Measurements from ENCODE around the gene TRAK1.

The TRAK1 gene

DNA sequence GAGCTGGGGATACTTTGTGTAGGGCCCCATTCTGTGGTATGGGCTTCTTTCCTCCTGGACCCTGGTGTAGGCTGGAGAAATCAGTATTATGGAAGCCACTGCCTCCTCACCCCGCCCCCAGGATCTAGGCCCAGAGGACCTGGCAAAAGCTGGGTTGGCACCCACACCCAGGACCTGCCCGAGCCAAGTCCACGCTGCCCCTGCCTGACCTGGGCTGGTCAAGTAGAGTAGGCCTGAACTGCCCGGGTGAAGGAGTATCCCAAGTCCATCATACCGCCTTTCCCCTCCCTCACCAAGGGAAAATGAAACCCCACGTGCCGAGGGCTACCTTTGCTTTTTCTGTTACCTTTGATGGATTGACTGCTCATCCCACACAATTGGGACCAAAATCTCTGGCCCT, 37.7 kb upstream of the TRAK1 start:
- Histone ChIP-seq H3K27me3 (ENCODE audit: insufficient read depth, low read length, poor library complexity, severe bottlenecking) (no peaks in the 10 kb centered on the region), H3K79me2 (ENCODE audit: insufficient read depth, low read length) (peaks cover 84% of the 10 kb centered on the region), H3K36me3 (ENCODE audit: insufficient read depth, low read length) (no peaks in the 10 kb centered on the region; the same call in 1 of the 2 replicates), H3K9me3 (ENCODE audit: insufficient read depth, low read depth, low read length) (no peaks in the 10 kb centered on the region), H2AFZ (ENCODE audit: low read length) (no peak overlapping the region), H3K4me2 (ENCODE audit: low read depth, low read length, poor library complexity, severe bottlenecking) (no peak overlapping the region), H3K9ac (ENCODE audit: low read depth, low read length, poor library complexity, severe bottlenecking) (no peak overlapping the region), H4K20me1 (ENCODE audit: insufficient read depth, low read length, poor library complexity, severe bottlenecking) (peaks cover 64% of the 10 kb centered on the region), H3K4me1 (ENCODE audit: insufficient read depth, low read length, poor library complexity, severe bottlenecking) (no peaks in the 10 kb centered on the region), H3F3A (ENCODE audit: low read depth) (no peaks in the 10 kb centered on the region), H3K9me2 (replicated peaks; ENCODE audit: low read depth, low read length) (no peaks in the 10 kb centered on the region), H3K4me3 (ENCODE audit: low read length, poor library complexity, severe bottlenecking) (no peak overlapping the region)
- TF ChIP-seq, protein P1, sequence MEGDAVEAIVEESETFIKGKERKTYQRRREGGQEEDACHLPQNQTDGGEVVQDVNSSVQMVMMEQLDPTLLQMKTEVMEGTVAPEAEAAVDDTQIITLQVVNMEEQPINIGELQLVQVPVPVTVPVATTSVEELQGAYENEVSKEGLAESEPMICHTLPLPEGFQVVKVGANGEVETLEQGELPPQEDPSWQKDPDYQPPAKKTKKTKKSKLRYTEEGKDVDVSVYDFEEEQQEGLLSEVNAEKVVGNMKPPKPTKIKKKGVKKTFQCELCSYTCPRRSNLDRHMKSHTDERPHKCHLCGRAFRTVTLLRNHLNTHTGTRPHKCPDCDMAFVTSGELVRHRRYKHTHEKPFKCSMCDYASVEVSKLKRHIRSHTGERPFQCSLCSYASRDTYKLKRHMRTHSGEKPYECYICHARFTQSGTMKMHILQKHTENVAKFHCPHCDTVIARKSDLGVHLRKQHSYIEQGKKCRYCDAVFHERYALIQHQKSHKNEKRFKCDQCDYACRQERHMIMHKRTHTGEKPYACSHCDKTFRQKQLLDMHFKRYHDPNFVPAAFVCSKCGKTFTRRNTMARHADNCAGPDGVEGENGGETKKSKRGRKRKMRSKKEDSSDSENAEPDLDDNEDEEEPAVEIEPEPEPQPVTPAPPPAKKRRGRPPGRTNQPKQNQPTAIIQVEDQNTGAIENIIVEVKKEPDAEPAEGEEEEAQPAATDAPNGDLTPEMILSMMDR (conservative IDR thresholded peaks at IDR 0.05; ENCODE audit: low read length) = no peak
- TF ChIP-seq EZH2phosphoT487 (IDR thresholded peaks at IDR 0.05; ENCODE audit: borderline replicate concordance) = no peak

DNA sequence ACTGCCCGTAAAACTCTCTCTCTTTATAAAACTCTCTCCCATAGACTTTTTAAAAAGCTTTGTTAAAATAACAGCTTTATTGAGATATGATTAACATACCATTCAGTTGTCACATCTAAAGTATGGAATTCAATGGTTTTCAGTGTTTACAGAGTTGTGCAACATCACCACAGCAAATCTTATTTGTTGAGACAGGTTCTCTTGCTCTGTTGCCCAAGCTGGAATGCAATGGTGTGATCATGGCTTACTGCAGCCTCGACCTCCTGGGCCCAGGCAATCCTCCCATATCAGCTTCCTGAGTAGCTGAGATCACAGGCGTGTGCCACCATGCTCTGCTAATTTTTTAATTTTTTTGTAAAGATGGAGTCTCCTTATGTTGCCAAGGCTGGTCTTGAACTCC, 35.9 kb upstream of the TRAK1 start:
- no peaks in the 10 kb centered on the region for H3F3A ChIP-seq (ENCODE audit: low read depth)
- no peak overlapping the region for H3K9ac ChIP-seq (ENCODE audit: low read depth, low read length, poor library complexity, severe bottlenecking)
- H3K27me3 ChIP-seq (ENCODE audit: insufficient read depth, low read length, poor library complexity, severe bottlenecking) = no peaks in the 10 kb centered on the region
- no peak overlapping the region for H2AFZ ChIP-seq (ENCODE audit: low read length)
- TF ChIP-seq EZH2phosphoT487 (IDR thresholded peaks at IDR 0.05; ENCODE audit: borderline replicate concordance) = no peak
- TF ChIP-seq, protein P1 (conservative IDR thresholded peaks at IDR 0.05; ENCODE audit: low read length) = no peak
- H3K4me1 ChIP-seq (ENCODE audit: insufficient read depth, low read length, poor library complexity, severe bottlenecking) = peaks cover 11% of the 10 kb centered on the region
- H3K79me2 ChIP-seq (ENCODE audit: insufficient read depth, low read length) = peaks cover 85% of the 10 kb centered on the region
- no peaks in the 10 kb centered on the region for H3K9me2 ChIP-seq (replicated peaks; ENCODE audit: low read depth, low read length)
- no peak overlapping the region for H3K4me2 ChIP-seq (ENCODE audit: low read depth, low read length, poor library complexity, severe bottlenecking)
- H3K4me3 ChIP-seq (ENCODE audit: low read length, poor library complexity, severe bottlenecking) = no peak overlapping the region
- H4K20me1 ChIP-seq (ENCODE audit: insufficient read depth, low read length, poor library complexity, severe bottlenecking) = peaks cover 72% of the 10 kb centered on the region
- H3K9me3 ChIP-seq (ENCODE audit: insufficient read depth, low read depth, low read length) = no peaks in the 10 kb centered on the region
- no peaks in the 10 kb centered on the region; the same call in 1 of the 2 replicates for H3K36me3 ChIP-seq (ENCODE audit: insufficient read depth, low read length)

DNA sequence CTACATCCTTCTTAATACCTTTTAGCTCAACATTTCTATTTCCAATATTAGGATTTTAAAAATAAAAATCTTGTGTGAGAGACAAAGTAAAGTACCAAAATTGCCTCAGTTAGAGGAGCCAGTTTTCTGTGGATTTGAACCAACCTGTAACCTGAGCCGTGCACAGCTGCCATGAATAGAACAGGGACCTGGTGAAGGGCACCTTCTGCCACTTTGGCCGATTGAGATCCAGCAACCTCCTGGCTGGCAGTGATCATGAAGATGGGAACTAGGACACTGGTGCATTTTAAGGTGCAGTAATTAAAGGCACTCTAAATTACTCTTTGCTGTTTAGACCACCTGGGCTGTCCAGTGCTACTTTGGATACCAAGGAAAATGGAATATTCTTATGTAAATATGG, 34.3 kb upstream of the TRAK1 start:
- TF ChIP-seq EZH2phosphoT487 (IDR thresholded peaks at IDR 0.05; ENCODE audit: borderline replicate concordance) = no peak
- TF ChIP-seq, protein P1 (conservative IDR thresholded peaks at IDR 0.05; ENCODE audit: low read length) = no peak
- Histone ChIP-seq H4K20me1 (ENCODE audit: insufficient read depth, low read length, poor library complexity, severe bottlenecking) (peaks cover 69% of the 10 kb centered on the region), H3F3A (ENCODE audit: low read depth) (no peaks in the 10 kb centered on the region), H2AFZ (ENCODE audit: low read length) (no peak overlapping the region), H3K4me1 (ENCODE audit: insufficient read depth, low read length, poor library complexity, severe bottlenecking) (peaks cover 11% of the 10 kb centered on the region), H3K4me2 (ENCODE audit: low read depth, low read length, poor library complexity, severe bottlenecking) (no peak overlapping the region), H3K27me3 (ENCODE audit: insufficient read depth, low read length, poor library complexity, severe bottlenecking) (no peaks in the 10 kb centered on the region), H3K36me3 (ENCODE audit: insufficient read depth, low read length) (no peaks in the 10 kb centered on the region; the same call in 1 of the 2 replicates), H3K9ac (ENCODE audit: low read depth, low read length, poor library complexity, severe bottlenecking) (no peak overlapping the region), H3K79me2 (ENCODE audit: insufficient read depth, low read length) (peaks cover 89% of the 10 kb centered on the region), H3K9me3 (ENCODE audit: insufficient read depth, low read depth, low read length) (no peaks in the 10 kb centered on the region), H3K9me2 (replicated peaks; ENCODE audit: low read depth, low read length) (no peaks in the 10 kb centered on the region), H3K4me3 (ENCODE audit: low read length, poor library complexity, severe bottlenecking) (no peak overlapping the region)
